Measurements from ENCODE around the gene WBP2NL.

The WBP2NL gene

GRCh38 chr22:41966607-41967240 lies 31.9 kb upstream of the WBP2NL start:
- TF ChIP-seq EZH2phosphoT487 (IDR thresholded peaks at IDR 0.05; ENCODE audit: borderline replicate concordance) = no peak
- TF ChIP-seq CTCF (conservative IDR thresholded peaks at IDR 0.05; ENCODE audit: low read length) = peak; percentile 68
- Histone ChIP-seq H4K20me1 (ENCODE audit: insufficient read depth, low read length, poor library complexity, severe bottlenecking) (no peaks in the 10 kb centered on the region), H3K27me3 (ENCODE audit: insufficient read depth, low read length, poor library complexity, severe bottlenecking) (no peaks in the 10 kb centered on the region), H3K9ac (ENCODE audit: low read depth, low read length, poor library complexity, severe bottlenecking) (no peak overlapping the region), H2AFZ (ENCODE audit: low read length) (no peak overlapping the region), H3K79me2 (ENCODE audit: insufficient read depth, low read length) (no peaks in the 10 kb centered on the region), H3K4me3 (ENCODE audit: low read length, poor library complexity, severe bottlenecking) (no peak overlapping the region), H3K9me3 (ENCODE audit: insufficient read depth, low read depth, low read length) (no peaks in the 10 kb centered on the region), H3K36me3 (ENCODE audit: insufficient read depth, low read length) (no peaks in the 10 kb centered on the region), H3F3A (ENCODE audit: low read depth) (no peaks in the 10 kb centered on the region), H3K9me2 (replicated peaks; ENCODE audit: low read depth, low read length) (no peaks in the 10 kb centered on the region), H3K4me2 (ENCODE audit: low read depth, low read length, poor library complexity, severe bottlenecking) (no peak overlapping the region), H3K4me1 (ENCODE audit: insufficient read depth, low read length, poor library complexity, severe bottlenecking) (peaks cover 3% of the 10 kb centered on the region)

- no peaks in the 10 kb centered on the region for H3K79me2 ChIP-seq (ENCODE audit: insufficient read depth, low read length)
- no peaks in the 10 kb centered on the region for H3K36me3 ChIP-seq (ENCODE audit: insufficient read depth, low read length)
- no peaks in the 10 kb centered on the region for H3K27me3 ChIP-seq (ENCODE audit: insufficient read depth, low read length, poor library complexity, severe bottlenecking)
- H3K4me2 ChIP-seq (ENCODE audit: low read depth, low read length, poor library complexity, severe bottlenecking) = no peak overlapping the region
- H2AFZ ChIP-seq (ENCODE audit: low read length) = no peak overlapping the region
- no peak overlapping the region for H3K4me3 ChIP-seq (ENCODE audit: low read length, poor library complexity, severe bottlenecking)
- peaks cover 3% of the 10 kb centered on the region for H3K4me1 ChIP-seq (ENCODE audit: insufficient read depth, low read length, poor library complexity, severe bottlenecking)
- no peaks in the 10 kb centered on the region for H3K9me3 ChIP-seq (ENCODE audit: insufficient read depth, low read depth, low read length)
- no peaks in the 10 kb centered on the region for H3F3A ChIP-seq (ENCODE audit: low read depth)
- TF ChIP-seq EZH2phosphoT487 (IDR thresholded peaks at IDR 0.05; ENCODE audit: borderline replicate concordance) = no peak
- no peak for TF ChIP-seq CTCF (conservative IDR thresholded peaks at IDR 0.05; ENCODE audit: low read length)
- H3K9me2 ChIP-seq (replicated peaks; ENCODE audit: low read depth, low read length) = no peaks in the 10 kb centered on the region
- H4K20me1 ChIP-seq (ENCODE audit: insufficient read depth, low read length, poor library complexity, severe bottlenecking) = no peaks in the 10 kb centered on the region
- H3K9ac ChIP-seq (ENCODE audit: low read depth, low read length, poor library complexity, severe bottlenecking) = no peak overlapping the region
These were observed 30.0 kb upstream of the WBP2NL start for GRCh38 chr22:41968601-41969000.

GRCh38 chr22:41969110-41969646 lies 29.4 kb upstream of the WBP2NL start, which contains the start of gene SEPTIN3:
SEPTIN3 (plus strand) TSS chr22:41969443; CDS start chr22:41971493, 2,050 bp downstream.
- Histone ChIP-seq H3K4me2 (ENCODE audit: low read depth, low read length, poor library complexity, severe bottlenecking) (no peak within 1 kb of the TSS), H2AFZ (ENCODE audit: low read length) (no peak within 1 kb of the TSS), H3K36me3 (ENCODE audit: insufficient read depth, low read length) (no peaks in the 10 kb centered on the region), H4K20me1 (ENCODE audit: insufficient read depth, low read length, poor library complexity, severe bottlenecking) (no peaks in the 10 kb centered on the region), H3K4me1 (ENCODE audit: insufficient read depth, low read length, poor library complexity, severe bottlenecking) (peaks cover 3% of the 10 kb centered on the region), H3K27me3 (ENCODE audit: insufficient read depth, low read length, poor library complexity, severe bottlenecking) (no peaks in the 10 kb centered on the region), H3K9me2 (replicated peaks; ENCODE audit: low read depth, low read length) (no peaks in the 10 kb centered on the region), H3F3A (ENCODE audit: low read depth) (no peaks in the 10 kb centered on the region), H3K79me2 (ENCODE audit: insufficient read depth, low read length) (no peaks in the 10 kb centered on the region), H3K9me3 (ENCODE audit: insufficient read depth, low read depth, low read length) (no peaks in the 10 kb centered on the region), H3K4me3 (ENCODE audit: low read length, poor library complexity, severe bottlenecking) (no peak within 1 kb of the TSS), H3K9ac (ENCODE audit: low read depth, low read length, poor library complexity, severe bottlenecking) (no peak within 1 kb of the TSS)
- no peak for TF ChIP-seq CTCF (conservative IDR thresholded peaks at IDR 0.05; ENCODE audit: low read length)
- no peak for TF ChIP-seq EZH2phosphoT487 (IDR thresholded peaks at IDR 0.05; ENCODE audit: borderline replicate concordance)
